ENCODE results near the gene RNASE12.

GRCh38 chr14:20601522-20601921 lies 10.3 kb upstream of the RNASE12 start:
- TF ChIP-seq CTCF (tag by site-specific recombination; IDR thresholded peaks at IDR 0.05) (no peak), ZFP41 (tag by site-specific recombination; IDR thresholded peaks at IDR 0.05; ENCODE audit: borderline replicate concordance) (no peak), ZNF426 (tag by site-specific recombination; IDR thresholded peaks at IDR 0.05) (no peak), PATZ1 (tag by site-specific recombination; IDR thresholded peaks at IDR 0.05) (no peak), ZNF510 (tag by site-specific recombination; IDR thresholded peaks at IDR 0.05; ENCODE audit: insufficient replicate concordance) (no peak), ZNF37A (tag by site-specific recombination; IDR thresholded peaks at IDR 0.05) (no peak), ZFP37 (tag by site-specific recombination; IDR thresholded peaks at IDR 0.05) (no peak), ZNF747 (tag by site-specific recombination; IDR thresholded peaks at IDR 0.05) (no peak), ZNF274 (IDR thresholded peaks at IDR 0.05; ENCODE audit: low read length) (no peak), ZNF274 (tag by site-specific recombination; IDR thresholded peaks at IDR 0.05; ENCODE audit: borderline replicate concordance) (no peak), ZNF558 (tag by site-specific recombination; IDR thresholded peaks at IDR 0.05) (no peak)

All from HEK293 (cell line).